SK-N-SH (cell line): ENCODE results near the gene FKRP.

Source experiments
- CTCF ChIP-seq: fragments of 200-600 bp; sonication (generic); IDR thresholded peaks from 2 replicates; pipeline ENCODE4 v1.6.1; 2017; ENCODE audit warnings: antibody characterized with exemption, mild to moderate bottlenecking, moderate library complexity
- EP300 ChIP-seq, 2 experiments: IDR thresholded peaks; 2 replicates each; pipeline versions ENCODE4 v1.4.0 to v1.6.1; 2012; ENCODE audit warnings: borderline replicate concordance in 1 of 2, low read depth in 1 of 2, low read length in 1 of 2
- POLR2AphosphoS5 ChIP-seq: IDR thresholded peaks from 2 replicates; pipeline ENCODE4 v1.6.1; 2012; ENCODE audit warnings: low read depth, low read length
- RAD21 ChIP-seq: IDR thresholded peaks from 2 replicates; pipeline ENCODE4 v1.6.1; 2012; ENCODE audit warnings: mild to moderate bottlenecking, low read length
- RFX5 ChIP-seq: IDR thresholded peaks from 2 replicates; pipeline ENCODE4 v1.6.1; 2012; ENCODE audit warnings: mild to moderate bottlenecking, improper control_type of control experiment, low read length
- SMC3 ChIP-seq: IDR thresholded peaks from 2 replicates; pipeline ENCODE4 v1.6.1; 2012; ENCODE audit warnings: low read depth, low read length, improper control_type of control experiment
- TCF12 ChIP-seq: IDR thresholded peaks from 2 replicates; pipeline ENCODE4 v1.4.0; 2012

GRCh38 chr19:46772170-46773017 lies 26.5 kb downstream of the FKRP start:
- no peak for TF ChIP-seq CTCF
- TF ChIP-seq POLR2AphosphoS5: no peak
- no peak for TF ChIP-seq SMC3
- TF ChIP-seq RFX5: no peak
- no peak for TF ChIP-seq RAD21
- no peak for TF ChIP-seq EP300 (IDR thresholded peaks at IDR 0.05; ENCODE audit: borderline replicate concordance in 1 of 2, low read depth in 1 of 2, low read length in 1 of 2)
- no peak for TF ChIP-seq TCF12
